Measurements from ENCODE around the gene XRCC1. TPM values are rescaled to one million over a fixed set of nuclear protein-coding genes. Genes with fewer than 3 reads are reported as not detected.

Gene XRCC1
- polyA plus RNA-seq, 3 donors = 13.1 to 23.0 (median 19.3) TPM

DNA sequence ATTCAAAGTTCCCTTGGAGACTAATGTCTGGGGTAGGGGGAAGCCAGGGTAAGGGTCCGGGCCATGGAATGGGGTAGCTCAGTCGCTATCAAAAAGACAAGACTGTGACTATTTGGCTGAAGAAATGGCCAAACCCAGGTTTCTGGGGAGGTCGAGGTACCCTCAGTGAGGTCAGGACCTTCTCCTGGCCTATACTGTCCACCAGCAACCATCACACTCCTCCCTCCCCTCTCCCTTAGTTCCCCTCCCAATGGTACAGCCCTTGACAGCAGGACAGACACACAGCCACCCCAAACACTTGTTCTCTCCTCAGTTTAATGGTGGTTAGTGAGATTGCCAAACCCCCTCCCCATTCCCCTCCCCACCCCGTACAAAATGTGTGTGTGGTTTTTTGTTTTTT, 46.7 kb upstream of the XRCC1 start:
- H3K36me3 Mint-ChIP-seq = no peaks in the 10 kb centered on the region
- peaks cover 27% of the 10 kb centered on the region for H3K4me1 Mint-ChIP-seq
- H3K79me2 ChIP-seq (ENCODE audit: insufficient read depth, low read length) = peaks cover 9% of the 10 kb centered on the region
- peaks cover 17 to 22% of the 10 kb centered on the region in 2 donors for H3K4me1 ChIP-seq (ENCODE audit: control insufficient read depth in 1 of 2, insufficient read depth in 2 of 2, low read length in 2 of 2)
- peaks cover 0 to 10% (median 3%) of the 10 kb centered on the region in 7 donors for H3K9me3 Mint-ChIP-seq
- intact Hi-C loops (cut with micrococcal nuclease) = no loop called here
- no peak overlapping the region for H3K4me3 Mint-ChIP-seq
- peaks cover 0 to 13% of the 10 kb centered on the region in 2 donors for H3K27me3 ChIP-seq (ENCODE audit: control insufficient read depth in 2 of 2, insufficient read depth in 2 of 2, low read length in 2 of 2)
- H2AFZ ChIP-seq (ENCODE audit: insufficient read depth, low read depth, low read length, poor library complexity, severe bottlenecking) = no peak overlapping the region
- H4K20me1 ChIP-seq (ENCODE audit: insufficient read depth, low read length) = peaks cover 5% of the 10 kb centered on the region
- H3K36me3 ChIP-seq (replicated peaks in 1 of 2; ENCODE audit: control insufficient read depth in 1 of 2, insufficient read depth in 2 of 2, low read length in 2 of 2) = no peaks in the 10 kb centered on the region
- no peak overlapping the region for H3K4me3 ChIP-seq (replicated peaks in 1 of 3; ENCODE audit: low read depth in 2 of 3, low read length in 3 of 3)
- peaks cover 15 to 22% (median 21%) of the 10 kb centered on the region in 3 donors for H3K27me3 Mint-ChIP-seq (ENCODE audit: low read depth in 3 of 3)
- WGBS (ENCODE audit: insufficient coverage) = 100% methylated on average over 1 of the region's 4 CpGs
- no peak for DNase-seq
- no peaks in the 10 kb centered on the region for H3K9me3 ChIP-seq (replicated peaks in 1 of 2; ENCODE audit: control insufficient read depth in 1 of 2, insufficient read depth in 1 of 2, low read length in 2 of 2)
- H3K27ac Mint-ChIP-seq = no peak overlapping the region
- no peak overlapping the region for H3K4me2 ChIP-seq (replicated peaks; ENCODE audit: extremely low read depth, low read length, poor library complexity, severe bottlenecking)
- TF ChIP-seq, protein P1, sequence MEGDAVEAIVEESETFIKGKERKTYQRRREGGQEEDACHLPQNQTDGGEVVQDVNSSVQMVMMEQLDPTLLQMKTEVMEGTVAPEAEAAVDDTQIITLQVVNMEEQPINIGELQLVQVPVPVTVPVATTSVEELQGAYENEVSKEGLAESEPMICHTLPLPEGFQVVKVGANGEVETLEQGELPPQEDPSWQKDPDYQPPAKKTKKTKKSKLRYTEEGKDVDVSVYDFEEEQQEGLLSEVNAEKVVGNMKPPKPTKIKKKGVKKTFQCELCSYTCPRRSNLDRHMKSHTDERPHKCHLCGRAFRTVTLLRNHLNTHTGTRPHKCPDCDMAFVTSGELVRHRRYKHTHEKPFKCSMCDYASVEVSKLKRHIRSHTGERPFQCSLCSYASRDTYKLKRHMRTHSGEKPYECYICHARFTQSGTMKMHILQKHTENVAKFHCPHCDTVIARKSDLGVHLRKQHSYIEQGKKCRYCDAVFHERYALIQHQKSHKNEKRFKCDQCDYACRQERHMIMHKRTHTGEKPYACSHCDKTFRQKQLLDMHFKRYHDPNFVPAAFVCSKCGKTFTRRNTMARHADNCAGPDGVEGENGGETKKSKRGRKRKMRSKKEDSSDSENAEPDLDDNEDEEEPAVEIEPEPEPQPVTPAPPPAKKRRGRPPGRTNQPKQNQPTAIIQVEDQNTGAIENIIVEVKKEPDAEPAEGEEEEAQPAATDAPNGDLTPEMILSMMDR (IDR thresholded peaks at IDR 0.05) = no peak
- H3K9ac ChIP-seq (ENCODE audit: insufficient read depth, low read length, poor library complexity, severe bottlenecking) = no peak overlapping the region
- no peak overlapping the region for H3K27ac ChIP-seq (ENCODE audit: low read depth in 1 of 2, low read length in 2 of 2)

DNA sequence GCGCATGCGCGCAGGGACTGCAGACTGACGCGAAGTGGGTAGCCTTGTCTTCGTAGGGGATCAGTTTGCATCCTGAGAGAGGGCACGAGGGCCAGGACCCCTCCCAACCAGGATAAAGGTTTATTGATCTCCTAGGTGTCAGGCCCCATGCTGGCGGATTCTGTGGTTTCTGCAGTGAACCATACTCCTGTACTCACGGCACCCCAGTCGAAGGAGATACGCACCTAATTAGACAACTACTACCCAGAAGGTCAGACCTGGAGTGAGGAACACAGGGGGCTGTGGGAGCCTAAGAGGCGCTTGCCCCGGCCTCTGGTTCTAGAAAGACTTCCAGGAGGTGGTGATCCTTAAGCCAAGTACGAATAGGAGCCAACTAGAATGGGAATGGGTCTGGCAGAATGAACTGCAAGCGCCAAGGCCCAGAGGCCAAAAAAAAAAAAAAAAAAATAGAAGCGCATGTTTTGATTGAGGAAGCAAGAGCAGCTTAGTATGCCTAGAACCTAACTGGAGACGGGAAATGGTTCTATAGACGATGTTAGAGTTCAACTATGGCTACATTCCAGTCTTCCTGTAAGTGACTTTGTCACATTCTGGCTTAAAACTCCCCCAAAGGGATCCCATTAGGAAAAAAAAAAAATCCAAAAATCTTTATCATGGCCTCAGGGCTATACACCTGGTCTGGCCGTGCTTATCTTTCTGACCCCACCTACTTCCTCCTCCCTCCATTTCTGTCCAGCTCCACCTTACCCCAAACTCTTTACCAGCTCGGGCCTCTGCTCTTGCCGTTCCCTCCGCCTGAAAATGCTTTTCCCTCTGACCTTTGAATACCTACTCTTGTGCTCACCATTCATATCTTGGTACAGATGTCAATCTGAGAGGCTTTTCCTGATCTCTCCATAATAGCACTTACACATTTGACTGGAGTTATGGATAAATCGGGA, 45.0 kb upstream of the XRCC1 start:
- intact Hi-C loops (cut with micrococcal nuclease) = no loop called here
- H4K20me1 ChIP-seq (ENCODE audit: insufficient read depth, low read length) = peaks cover 5% of the 10 kb centered on the region
- H3K4me2 ChIP-seq (replicated peaks; ENCODE audit: extremely low read depth, low read length, poor library complexity, severe bottlenecking) = peak overlapping the region; percentile 88
- Mint-ChIP-seq H3K27ac (peak overlapping the region; percentile 24 to 93 (median 88)), H3K36me3 (no peaks in the 10 kb centered on the region), H3K9me3 (peaks cover 0 to 4% (median 0%) of the 10 kb centered on the region in 7 donors), H3K4me1 (peaks cover 19% of the 10 kb centered on the region), H3K27me3 (ENCODE audit: low read depth in 3 of 3) (peaks cover 3 to 8% (median 7%) of the 10 kb centered on the region in 3 donors), H3K4me3 (peak overlapping the region; percentile 92 to 96)
- H3K9me3 ChIP-seq (replicated peaks in 1 of 2; ENCODE audit: control insufficient read depth in 1 of 2, insufficient read depth in 1 of 2, low read length in 2 of 2) = no peaks in the 10 kb centered on the region
- H3K4me1 ChIP-seq (ENCODE audit: control insufficient read depth in 1 of 2, insufficient read depth in 2 of 2, low read length in 2 of 2) = peaks cover 17 to 20% of the 10 kb centered on the region in 2 donors
- H3K27me3 ChIP-seq (ENCODE audit: control insufficient read depth in 2 of 2, insufficient read depth in 2 of 2, low read length in 2 of 2) = peaks cover 0 to 3% of the 10 kb centered on the region in 2 donors
- H2AFZ ChIP-seq (ENCODE audit: insufficient read depth, low read depth, low read length, poor library complexity, severe bottlenecking) = peak overlapping the region; percentile 96
- peak overlapping the region; percentile 82 for H3K9ac ChIP-seq (ENCODE audit: insufficient read depth, low read length, poor library complexity, severe bottlenecking)
- peak overlapping the region; percentile 78 to 89 for H3K27ac ChIP-seq (ENCODE audit: low read depth in 1 of 2, low read length in 2 of 2)
- peaks cover 9% of the 10 kb centered on the region for H3K79me2 ChIP-seq (ENCODE audit: insufficient read depth, low read length)
- peak overlapping the region; percentile 66 to 84 (median 68) for H3K4me3 ChIP-seq (replicated peaks in 1 of 3; ENCODE audit: low read depth in 2 of 3, low read length in 3 of 3)
- TF ChIP-seq, protein P1 (IDR thresholded peaks at IDR 0.05) = no peak
- H3K36me3 ChIP-seq (replicated peaks in 1 of 2; ENCODE audit: control insufficient read depth in 1 of 2, insufficient read depth in 2 of 2, low read length in 2 of 2) = no peaks in the 10 kb centered on the region
- 49% methylated on average over 13 of the region's 23 CpGs for WGBS (ENCODE audit: insufficient coverage)
- DNase-seq = no peak

Measured in CD14-positive monocyte (primary cell).